HepG2 (cell line): ENCODE measurements around the gene BCL11B.

ENCODE experiments used
- ARID2 ChIP-seq: sonication (generic); formaldehyde crosslinking; IDR thresholded peaks from 2 replicates; pipeline ENCODE4 v1.8.1; 2022; ENCODE audit warnings: mild to moderate bottlenecking, missing genetic modification reagents, borderline replicate concordance
- DPF2 ChIP-seq: sonication (generic); formaldehyde crosslinking; IDR thresholded peaks from 2 replicates; pipeline ENCODE4 v1.4.0; 2020; ENCODE audit warnings: mild to moderate bottlenecking, low read depth, missing genetic modification reagents, borderline replicate concordance
- ZNF510 ChIP-seq: sonication (generic); formaldehyde crosslinking; IDR thresholded peaks from 2 replicates; pipeline ENCODE4 v1.4.0; 2020; ENCODE audit warnings: low read depth, mild to moderate bottlenecking, missing genetic modification reagents
- ZNF660 ChIP-seq: sonication (generic); formaldehyde crosslinking; IDR thresholded peaks from 2 replicates; pipeline ENCODE4 v1.5.1; 2020; ENCODE audit warnings: mild to moderate bottlenecking, low read depth, missing genetic modification reagents, borderline replicate concordance
- TF ChIP-seq, protein P1 (sequence below): sonication (generic); formaldehyde crosslinking; IDR thresholded peaks from 2 replicates; pipeline ENCODE4 v1.4.0; 2020; ENCODE audit warnings: low read depth, mild to moderate bottlenecking, missing genetic modification reagents

DNA sequence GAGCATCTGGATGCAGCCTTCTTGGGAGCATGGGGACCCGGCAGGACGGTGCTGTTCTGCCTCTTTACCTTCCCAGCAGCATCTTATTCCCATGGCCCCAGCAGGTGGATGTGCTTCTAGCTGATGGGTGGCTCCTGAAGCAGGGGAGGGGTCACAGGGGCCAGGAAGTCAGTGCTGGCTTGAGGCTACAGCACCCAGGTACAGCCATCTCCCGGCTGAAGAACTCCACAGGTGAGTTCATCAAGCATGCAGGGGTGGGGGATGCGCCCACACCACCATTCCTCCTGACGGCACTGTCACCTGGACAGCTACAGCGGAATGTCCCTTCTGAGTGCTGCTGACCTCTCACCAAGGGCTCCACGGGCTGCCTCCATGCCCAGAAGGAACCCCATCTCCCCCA, 57.3 kb downstream of the BCL11B start:
- TF ChIP-seq ARID2 (CRISPR knock-in tag) (no peak), ZNF660 (CRISPR knock-in tag) (no peak), DPF2 (CRISPR knock-in tag) (no peak), ZNF510 (CRISPR knock-in tag) (no peak)
- TF ChIP-seq, protein P1, sequence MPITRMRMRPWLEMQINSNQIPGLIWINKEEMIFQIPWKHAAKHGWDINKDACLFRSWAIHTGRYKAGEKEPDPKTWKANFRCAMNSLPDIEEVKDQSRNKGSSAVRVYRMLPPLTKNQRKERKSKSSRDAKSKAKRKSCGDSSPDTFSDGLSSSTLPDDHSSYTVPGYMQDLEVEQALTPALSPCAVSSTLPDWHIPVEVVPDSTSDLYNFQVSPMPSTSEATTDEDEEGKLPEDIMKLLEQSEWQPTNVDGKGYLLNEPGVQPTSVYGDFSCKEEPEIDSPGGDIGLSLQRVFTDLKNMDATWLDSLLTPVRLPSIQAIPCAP (CRISPR knock-in tag): no peak
